ENCODE measurements around the gene WWOX.

DNA sequence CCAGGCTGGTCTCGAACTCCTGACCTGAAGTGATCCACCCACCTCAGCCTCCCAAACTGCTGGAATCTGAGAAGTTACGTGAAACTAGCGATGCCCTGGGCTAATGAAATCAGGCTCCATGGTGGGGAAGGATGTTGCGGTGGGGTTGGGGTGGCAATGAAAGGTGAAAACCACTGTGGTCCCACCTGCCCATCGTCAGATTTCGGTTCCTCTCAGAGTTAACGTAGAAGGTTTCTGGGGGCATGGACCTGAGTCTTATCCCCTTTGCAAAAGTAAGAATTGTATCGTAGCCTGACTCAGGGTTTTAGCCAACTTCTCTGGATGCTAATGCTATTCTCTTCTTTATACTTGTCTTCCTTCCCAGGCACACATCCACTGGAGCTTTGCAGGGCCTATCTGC is 402.3 kb downstream of the WWOX start:
- TF ChIP-seq SMC3 (IDR thresholded peaks at IDR 0.05; ENCODE audit: low read length) (no peak), ISX (CRISPR knock-in tag; conservative IDR thresholded peaks at IDR 0.05) (no peak), ZNF317 (CRISPR knock-in tag; IDR thresholded peaks at IDR 0.05) (no peak), ZNF776 (CRISPR knock-in tag; IDR thresholded peaks at IDR 0.05) (no peak), ZNF281 (CRISPR knock-in tag; IDR thresholded peaks at IDR 0.05; ENCODE audit: borderline replicate concordance) (no peak), ZNF343 (CRISPR knock-in tag; IDR thresholded peaks at IDR 0.05) (no peak), ZFP82 (CRISPR knock-in tag; IDR thresholded peaks at IDR 0.05; ENCODE audit: borderline replicate concordance) (no peak)
- TF ChIP-seq, protein P1, sequence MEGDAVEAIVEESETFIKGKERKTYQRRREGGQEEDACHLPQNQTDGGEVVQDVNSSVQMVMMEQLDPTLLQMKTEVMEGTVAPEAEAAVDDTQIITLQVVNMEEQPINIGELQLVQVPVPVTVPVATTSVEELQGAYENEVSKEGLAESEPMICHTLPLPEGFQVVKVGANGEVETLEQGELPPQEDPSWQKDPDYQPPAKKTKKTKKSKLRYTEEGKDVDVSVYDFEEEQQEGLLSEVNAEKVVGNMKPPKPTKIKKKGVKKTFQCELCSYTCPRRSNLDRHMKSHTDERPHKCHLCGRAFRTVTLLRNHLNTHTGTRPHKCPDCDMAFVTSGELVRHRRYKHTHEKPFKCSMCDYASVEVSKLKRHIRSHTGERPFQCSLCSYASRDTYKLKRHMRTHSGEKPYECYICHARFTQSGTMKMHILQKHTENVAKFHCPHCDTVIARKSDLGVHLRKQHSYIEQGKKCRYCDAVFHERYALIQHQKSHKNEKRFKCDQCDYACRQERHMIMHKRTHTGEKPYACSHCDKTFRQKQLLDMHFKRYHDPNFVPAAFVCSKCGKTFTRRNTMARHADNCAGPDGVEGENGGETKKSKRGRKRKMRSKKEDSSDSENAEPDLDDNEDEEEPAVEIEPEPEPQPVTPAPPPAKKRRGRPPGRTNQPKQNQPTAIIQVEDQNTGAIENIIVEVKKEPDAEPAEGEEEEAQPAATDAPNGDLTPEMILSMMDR (CRISPR knock-in tag; IDR thresholded peaks at IDR 0.05) = no peak
